GM06990 (cell line): ENCODE measurements around the gene IMPDH1.

Source experiments
- DNase-seq: peaks from one replicate; pipeline ENCODE4 v3.0.0-alpha.2; 2011; ENCODE audit not compliant: insufficient read length; ENCODE audit errors: extremely low read depth
- H3K27me3 ChIP-seq: replicated peaks from 2 replicates; pipeline ENCODE4 v1.6.0; 2011; ENCODE audit warnings: low read length; ENCODE audit not compliant: control insufficient read depth, insufficient read depth
- H3K36me3 ChIP-seq: 2 replicates; pipeline ENCODE4 v1.5.1; 2011; ENCODE audit warnings: low read length; ENCODE audit not compliant: control insufficient read depth, insufficient read depth
- H3K4me3 ChIP-seq: replicated peaks from 2 replicates; pipeline ENCODE4 v1.5.1; 2011; ENCODE audit warnings: low read depth, mild to moderate bottlenecking, control low read depth, low read length
- TF ChIP-seq, protein P1 (sequence below): IDR thresholded peaks from 2 replicates; pipeline ENCODE4 v1.5.1; 2011; ENCODE audit warnings: low read length, control low read depth, mild to moderate bottlenecking, inconsistent platforms; ENCODE audit not compliant: insufficient read depth, poor library complexity, severe bottlenecking

The IMPDH1 gene

DNA sequence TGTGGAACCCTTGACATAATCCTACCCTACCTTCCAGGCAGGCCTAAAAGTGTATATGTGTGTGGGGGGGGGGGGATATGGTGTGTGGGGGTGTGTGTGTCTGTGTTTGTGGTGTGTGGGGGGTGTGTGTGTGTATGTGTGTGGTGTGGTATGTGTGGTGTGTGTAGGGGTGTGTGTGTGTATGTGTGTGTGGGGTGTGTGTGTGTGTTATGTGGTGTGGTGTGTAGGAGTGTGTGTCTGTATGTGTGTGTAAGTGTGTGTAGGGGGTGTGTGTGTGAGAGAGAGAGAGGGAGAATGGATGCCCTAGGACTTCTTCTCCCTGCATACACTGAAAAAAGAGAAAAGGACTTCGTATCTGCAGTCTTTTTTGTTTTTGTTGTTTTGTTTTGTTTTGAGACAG, 12.3 kb upstream of the IMPDH1 start:
- no peaks in the 10 kb centered on the region for H3K27me3 ChIP-seq
- H3K36me3 ChIP-seq: no peaks in the 10 kb centered on the region
- no peak overlapping the region for H3K4me3 ChIP-seq
- no peak for DNase-seq
- TF ChIP-seq, protein P1, sequence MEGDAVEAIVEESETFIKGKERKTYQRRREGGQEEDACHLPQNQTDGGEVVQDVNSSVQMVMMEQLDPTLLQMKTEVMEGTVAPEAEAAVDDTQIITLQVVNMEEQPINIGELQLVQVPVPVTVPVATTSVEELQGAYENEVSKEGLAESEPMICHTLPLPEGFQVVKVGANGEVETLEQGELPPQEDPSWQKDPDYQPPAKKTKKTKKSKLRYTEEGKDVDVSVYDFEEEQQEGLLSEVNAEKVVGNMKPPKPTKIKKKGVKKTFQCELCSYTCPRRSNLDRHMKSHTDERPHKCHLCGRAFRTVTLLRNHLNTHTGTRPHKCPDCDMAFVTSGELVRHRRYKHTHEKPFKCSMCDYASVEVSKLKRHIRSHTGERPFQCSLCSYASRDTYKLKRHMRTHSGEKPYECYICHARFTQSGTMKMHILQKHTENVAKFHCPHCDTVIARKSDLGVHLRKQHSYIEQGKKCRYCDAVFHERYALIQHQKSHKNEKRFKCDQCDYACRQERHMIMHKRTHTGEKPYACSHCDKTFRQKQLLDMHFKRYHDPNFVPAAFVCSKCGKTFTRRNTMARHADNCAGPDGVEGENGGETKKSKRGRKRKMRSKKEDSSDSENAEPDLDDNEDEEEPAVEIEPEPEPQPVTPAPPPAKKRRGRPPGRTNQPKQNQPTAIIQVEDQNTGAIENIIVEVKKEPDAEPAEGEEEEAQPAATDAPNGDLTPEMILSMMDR: no peak

DNA sequence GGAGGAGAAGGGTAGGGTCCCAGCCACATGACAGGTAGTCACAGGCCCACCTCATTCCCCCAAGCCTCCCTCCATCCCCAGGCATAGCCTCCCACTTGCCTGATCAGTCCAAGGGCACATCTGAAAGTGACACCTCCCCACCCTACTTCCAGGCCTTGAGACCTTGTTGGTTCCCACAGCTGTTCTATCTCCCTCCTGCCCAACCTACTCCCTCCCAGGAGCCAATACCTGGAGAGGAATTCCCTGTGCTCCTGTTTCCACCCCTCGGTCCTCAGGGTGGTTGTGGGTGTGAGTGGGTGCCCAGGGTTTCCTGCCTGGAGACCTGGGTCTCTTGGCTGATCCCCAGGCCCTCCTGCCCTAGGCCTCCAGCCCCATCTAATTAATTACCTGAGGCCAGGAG, 11.6 kb upstream of the IMPDH1 start:
- TF ChIP-seq, protein P1: no peak
- no peak overlapping the region for H3K4me3 ChIP-seq
- no peak for DNase-seq
- H3K36me3 ChIP-seq: no peaks in the 10 kb centered on the region
- H3K27me3 ChIP-seq: no peaks in the 10 kb centered on the region

DNA sequence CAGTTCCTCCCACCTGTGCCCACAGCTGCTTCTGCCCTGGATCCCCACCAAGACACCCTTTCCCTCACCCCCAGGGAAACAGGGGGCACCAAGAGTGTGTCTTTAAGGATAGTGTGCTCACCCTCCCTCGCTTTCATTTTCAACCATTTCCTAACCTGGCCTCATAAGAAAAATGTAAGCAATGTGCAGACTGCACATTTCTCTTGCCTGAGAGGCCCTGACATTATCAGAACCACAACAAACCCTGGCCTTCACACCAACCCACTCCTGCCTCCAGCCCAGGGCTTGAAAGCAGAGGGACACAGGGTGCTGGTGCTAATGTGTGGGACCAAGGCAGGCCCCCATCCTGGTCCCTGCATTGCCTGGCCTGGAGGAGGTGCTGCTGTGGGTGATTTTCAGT, 11.0 kb upstream of the IMPDH1 start:
- H3K36me3 ChIP-seq: no peaks in the 10 kb centered on the region
- TF ChIP-seq, protein P1: no peak
- no peak overlapping the region for H3K4me3 ChIP-seq
- no peaks in the 10 kb centered on the region for H3K27me3 ChIP-seq
- no peak for DNase-seq

DNA sequence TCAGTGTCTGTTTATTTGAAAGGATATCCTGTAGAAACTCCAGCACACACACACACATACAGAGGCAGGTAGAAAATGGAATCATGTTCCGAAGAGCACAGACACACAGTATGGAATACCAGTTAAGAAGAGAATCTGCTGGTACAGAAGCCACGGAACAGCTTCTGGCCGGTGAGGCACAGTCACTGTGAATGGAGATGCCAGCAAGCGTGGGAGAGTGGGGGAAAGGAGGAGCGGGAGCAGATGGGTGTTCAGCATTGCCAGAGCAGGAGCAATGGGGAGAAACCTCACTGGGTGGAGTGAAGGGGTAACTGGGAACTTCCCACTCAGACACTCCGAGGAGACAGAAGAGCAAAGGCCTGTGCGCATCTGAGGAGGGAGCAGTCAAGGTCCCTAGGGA, 9.5 kb upstream of the IMPDH1 start:
- H3K27me3 ChIP-seq: no peaks in the 10 kb centered on the region
- TF ChIP-seq, protein P1: no peak
- no peak for DNase-seq
- H3K4me3 ChIP-seq: no peak overlapping the region
- no peaks in the 10 kb centered on the region for H3K36me3 ChIP-seq

DNA sequence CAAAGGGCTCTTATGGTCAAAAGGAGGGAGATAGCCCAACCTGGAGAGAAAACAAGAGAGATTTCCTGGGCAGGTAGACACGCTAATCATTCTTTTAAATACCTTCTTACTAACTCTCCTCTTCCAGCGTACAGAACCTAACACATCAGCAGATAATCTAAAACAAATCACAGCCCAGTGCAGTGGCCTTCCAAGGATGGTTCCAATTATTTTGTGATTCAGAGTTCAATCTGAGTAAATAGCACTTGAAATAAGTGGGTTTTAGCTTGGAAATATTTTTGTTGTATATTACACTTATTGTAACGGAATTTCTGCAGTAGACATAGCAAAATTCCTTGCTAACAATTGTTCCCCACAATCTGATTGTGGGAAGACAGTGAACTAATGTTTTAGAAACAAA, 7.3 kb upstream of the IMPDH1 start:
- H3K27me3 ChIP-seq: no peaks in the 10 kb centered on the region
- TF ChIP-seq, protein P1: no peak
- no peaks in the 10 kb centered on the region for H3K36me3 ChIP-seq
- no peak for DNase-seq
- no peak overlapping the region for H3K4me3 ChIP-seq

DNA sequence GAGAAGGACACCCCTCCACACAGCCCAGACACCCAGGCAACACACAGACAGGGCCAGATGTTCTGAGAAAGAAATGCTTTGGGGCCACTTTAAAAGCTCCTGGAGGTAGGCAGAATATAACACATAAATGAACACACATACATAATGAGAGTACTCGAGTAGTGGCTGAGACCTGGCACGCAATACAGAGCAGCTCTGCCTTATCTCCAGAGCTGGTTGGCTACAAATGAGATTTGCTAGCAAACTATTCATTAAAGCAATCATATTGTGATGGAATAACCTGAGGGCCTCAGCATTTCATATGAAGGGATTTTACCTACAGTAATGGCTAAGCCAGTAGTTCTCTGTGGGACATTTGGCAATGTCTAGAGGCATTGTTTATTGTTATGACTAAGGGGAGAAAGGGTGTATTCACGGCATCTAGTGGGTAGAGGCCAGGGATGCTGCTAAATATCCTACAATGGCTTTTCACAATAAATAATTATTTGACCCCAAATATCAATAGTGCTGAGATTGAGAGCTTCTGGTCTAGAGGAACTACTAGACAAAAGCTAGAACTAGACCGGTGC, 5.5 kb upstream of the IMPDH1 start:
- no peak for DNase-seq

More for the DNA sequence above, 5.5 kb upstream of the IMPDH1 start:
- TF ChIP-seq, protein P1: no peak
- H3K4me3 ChIP-seq: no peak overlapping the region
- no peaks in the 10 kb centered on the region for H3K36me3 ChIP-seq
- H3K27me3 ChIP-seq: no peaks in the 10 kb centered on the region
